ENCODE measurements around the gene PSRC1.

- TF ChIP-seq CTCF (IDR thresholded peaks at IDR 0.05) (no peak), POLR2A (IDR thresholded peaks at IDR 0.05) (no peak)
Observed at GRCh38 chr1:109243860-109244552, 38.9 kb downstream of the PSRC1 start.
